ENCODE data around the gene CAVIN2. TPM values are rescaled to one million over a fixed set of nuclear protein-coding genes. Genes with fewer than 3 reads are reported as not detected.
"Not testable (repeated sequence)": the region's sequence is repeated elsewhere in the genome, so short reads cannot be mapped to it uniquely, and the experiment has no call there.

CAVIN2 gene
- total RNA-seq, 2 donors from 2014 or later = not detected

- Mint-ChIP-seq H3K4me1 (ENCODE audit: low read depth in 2 of 2) (peaks cover 0 to 5% of the 10 kb centered on the region in 2 donors), H3K9me3 (no peaks in the 10 kb centered on the region), H3K4me3 (no peak overlapping the region), H3K27me3 (peaks cover 22 to 61% of the 10 kb centered on the region in 2 donors), H3K36me3 (no peaks in the 10 kb centered on the region), H3K27ac (no peak overlapping the region)
- no peak for ATAC-seq
- DNase-seq (ENCODE audit: low spot score) = no peak
Measured at GRCh38 chr2:191791953-191792560, 54.8 kb downstream of the CAVIN2 start.

GRCh38 chr2:191790737-191791136 is 56.2 kb downstream of the CAVIN2 start:
- no peak overlapping the region for H3K4me3 Mint-ChIP-seq
- H3K9me3 Mint-ChIP-seq = no peaks in the 10 kb centered on the region
- peaks cover 0 to 5% of the 10 kb centered on the region in 2 donors for H3K4me1 Mint-ChIP-seq (ENCODE audit: low read depth in 2 of 2)
- H3K27me3 Mint-ChIP-seq = peaks cover 24 to 56% of the 10 kb centered on the region in 2 donors
- H3K36me3 Mint-ChIP-seq = no peaks in the 10 kb centered on the region
- ATAC-seq (no peak), DNase-seq (ENCODE audit: low spot score) (no peak)
- H3K27ac Mint-ChIP-seq = no peak overlapping the region

- H3K9me3 Mint-ChIP-seq = no peaks in the 10 kb centered on the region
- DNase-seq (ENCODE audit: low spot score) (no peak), ATAC-seq (no peak)
- H3K27ac Mint-ChIP-seq = no peak overlapping the region
- H3K27me3 Mint-ChIP-seq = peaks cover 24 to 56% of the 10 kb centered on the region in 2 donors
- H3K4me3 Mint-ChIP-seq = no peak overlapping the region
- H3K4me1 Mint-ChIP-seq (ENCODE audit: low read depth in 2 of 2) = peaks cover 0 to 5% of the 10 kb centered on the region in 2 donors
- no peaks in the 10 kb centered on the region for H3K36me3 Mint-ChIP-seq
Measured at GRCh38 chr2:191789796-191790195, 57.1 kb downstream of the CAVIN2 start.

- Mint-ChIP-seq H3K36me3 (no peaks in the 10 kb centered on the region), H3K9me3 (no peaks in the 10 kb centered on the region), H3K4me1 (ENCODE audit: low read depth in 2 of 2) (peaks cover 0 to 5% of the 10 kb centered on the region in 2 donors), H3K4me3 (no peak overlapping the region), H3K27me3 (peaks cover 18 to 39% of the 10 kb centered on the region in 2 donors), H3K27ac (no peak overlapping the region)
- ATAC-seq (no peak), DNase-seq (ENCODE audit: low spot score) (no peak)
Measured at GRCh38 chr2:191786694-191787093, 60.2 kb downstream of the CAVIN2 start.

- H3K4me1 Mint-ChIP-seq (ENCODE audit: low read depth in 2 of 2); H3K9me3 Mint-ChIP-seq; H3K4me3 Mint-ChIP-seq; H3K36me3 Mint-ChIP-seq; DNase-seq (ENCODE audit: low spot score); H3K27ac Mint-ChIP-seq; ATAC-seq: not testable (repeated sequence)
- H3K27me3 Mint-ChIP-seq = peaks cover 16 to 32% of the 10 kb centered on the region in 2 donors
Measured at GRCh38 chr2:191785651-191786050, 61.2 kb downstream of the CAVIN2 start.

Other genes with a start within 250 kb of the CAVIN2 start
- gene NABP1, start 169.0 kb downstream of the CAVIN2 start, total RNA-seq = 100 to 1,000 TPM; 125 to 138 TPM